Activated CD4-positive, alpha-beta memory T cell treated with anti-CD3 and anti-CD28 coated beads for 36 hours (primary cell): Measurements from ENCODE around the gene CHI3L1. TPM values are rescaled to one million over a fixed set of nuclear protein-coding genes. Genes with fewer than 3 reads are reported as not detected.

Experiments
- CTCF ChIA-PET: fragments of 350-600 bp; sonication (Branson Sonifier 250); formaldehyde crosslinking; loops from one replicate; lab custom pipeline; 2021; ENCODE audit warnings: antibody characterized with exemption, inconsistent platforms; lab: Charles Lee
- POLR2A ChIA-PET: fragments of 350-600 bp; sonication (Branson Sonifier 250); formaldehyde crosslinking; loops from one replicate; lab custom pipeline; 2021; ENCODE audit warnings: antibody characterized with exemption; lab: Charles Lee
- DNase-seq: peaks from one replicate; pipeline ENCODE4 v3.0.0-alpha.2; 2020
- H3K27ac Mint-ChIP-seq: one replicate; pipeline ENCODE4 v1.8.0; 2021; ENCODE audit warnings: mixed read lengths
- H3K27me3 Mint-ChIP-seq: one replicate; pipeline ENCODE4 v1.8.0; 2021; ENCODE audit warnings: mixed read lengths
- H3K36me3 Mint-ChIP-seq: one replicate; pipeline ENCODE4 v1.8.0; 2021; ENCODE audit warnings: mixed read lengths
- H3K4me1 Mint-ChIP-seq: one replicate; pipeline ENCODE4 v1.8.0; 2021; ENCODE audit warnings: low read depth, mixed read lengths
- H3K4me3 Mint-ChIP-seq: one replicate; pipeline ENCODE4 v1.8.0; 2021; ENCODE audit warnings: mild to moderate bottlenecking, mixed read lengths
- H3K9me3 Mint-ChIP-seq: one replicate; pipeline ENCODE4 v1.8.0; 2021; ENCODE audit warnings: mixed read lengths
- intact Hi-C: fragments of 100-400 bp; cut with micrococcal nuclease; formaldehyde crosslinking; loops from one replicate; pipeline ENCODE4 v1.15.1; 2023
- total RNA-seq, 2 experiments: library from RNA; stranded (reverse); gene quantifications; one replicate each; pipeline ENCODE4 v1.2.3, GENCODE V29; 2021

The CHI3L1 gene
- total RNA-seq, 2 experiments from 2014 or later: not detected

DNA sequence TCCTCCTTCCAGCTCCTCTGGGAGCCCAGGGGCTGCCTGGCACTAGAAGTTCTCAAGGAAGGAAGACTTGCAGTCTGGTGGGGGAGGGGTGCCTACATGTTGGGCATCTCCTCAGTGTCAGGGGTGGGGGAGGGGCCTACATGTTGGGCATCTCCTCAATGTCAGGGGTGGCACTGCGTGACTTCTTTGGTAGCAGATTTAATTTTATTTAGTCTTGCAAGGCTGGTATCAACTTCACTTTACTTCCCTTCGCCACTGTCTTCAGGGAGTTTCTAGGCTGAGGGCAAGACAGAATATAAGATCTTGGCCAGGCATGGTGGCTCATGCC lies 40.5 kb downstream of the CHI3L1 start:
- intact Hi-C loops: no loop called here
- Mint-ChIP-seq H3K4me3 (no peak overlapping the region), H3K4me1 (no peaks in the 10 kb centered on the region), H3K36me3 (no peaks in the 10 kb centered on the region), H3K9me3 (peaks cover 3% of the 10 kb centered on the region), H3K27ac (no peak overlapping the region), H3K27me3 (no peaks in the 10 kb centered on the region)
- ChIA-PET POLR2A (no interaction called here), CTCF (no interaction called here)
- DNase-seq: no peak

DNA sequence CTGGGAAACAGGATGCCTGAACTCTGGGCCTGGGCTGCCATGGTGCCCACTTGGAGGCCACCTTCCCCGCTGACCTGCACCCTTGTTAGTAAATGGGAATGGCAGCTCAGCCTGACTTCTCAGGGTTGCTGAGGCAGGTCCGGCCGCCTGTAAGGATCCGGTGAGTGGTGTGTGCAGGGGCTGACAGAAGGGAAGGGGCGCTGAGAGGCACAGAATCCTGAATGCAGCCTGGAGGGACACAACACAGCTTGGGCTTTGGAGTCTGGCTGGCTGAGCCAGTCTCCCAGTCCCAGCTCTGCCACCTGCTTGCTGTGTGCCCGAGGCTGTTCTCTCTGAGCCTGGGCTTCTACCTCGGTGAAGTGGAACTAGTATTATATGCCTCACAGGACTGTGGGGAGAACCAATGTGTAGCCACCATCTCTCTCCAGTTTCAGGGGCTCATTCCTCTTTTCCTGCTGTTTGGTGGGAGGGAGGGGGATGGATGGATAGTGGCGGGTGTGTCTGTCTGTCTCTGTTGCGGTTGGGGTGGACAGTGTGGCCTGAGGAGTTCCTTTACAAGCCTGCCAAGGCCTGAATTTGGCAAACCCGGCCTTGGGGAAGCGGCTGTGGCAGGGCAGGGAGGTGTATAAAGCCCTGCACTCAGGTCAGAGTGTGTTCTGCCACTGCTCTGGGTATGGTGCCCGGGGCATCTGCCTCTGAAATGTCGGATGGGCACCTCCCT lies 41.0 kb downstream of the CHI3L1 start:
- intact Hi-C loops: no loop called here
- Mint-ChIP-seq H3K36me3 (no peaks in the 10 kb centered on the region), H3K9me3 (peaks cover 3% of the 10 kb centered on the region), H3K27me3 (no peaks in the 10 kb centered on the region), H3K4me3 (no peak overlapping the region), H3K4me1 (no peaks in the 10 kb centered on the region), H3K27ac (no peak overlapping the region)
- no peak for DNase-seq
- CTCF ChIA-PET: no interaction called here
- POLR2A ChIA-PET: no interaction called here

DNA sequence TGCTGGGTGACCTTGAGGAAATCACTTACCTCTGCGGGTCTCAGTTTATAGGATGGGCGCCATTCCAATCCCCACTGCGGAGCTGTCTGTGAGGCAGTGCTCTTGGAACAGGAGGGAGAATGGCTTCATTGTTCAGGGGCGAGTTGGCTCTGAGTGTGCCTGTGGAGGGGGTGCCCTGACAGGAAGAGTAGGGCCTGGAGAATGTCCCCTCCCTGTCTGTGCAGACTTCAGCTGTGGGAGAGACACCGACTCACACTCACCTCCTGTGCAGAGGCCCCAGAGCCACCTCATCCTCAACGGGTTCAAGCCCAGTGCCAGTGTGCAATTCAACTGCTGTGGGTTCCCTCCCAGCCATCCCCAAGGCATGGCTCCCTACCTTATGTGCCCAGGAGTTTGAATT lies 41.8 kb downstream of the CHI3L1 start:
- CTCF ChIA-PET: no interaction called here
- Mint-ChIP-seq H3K4me3 (no peak overlapping the region), H3K27me3 (no peaks in the 10 kb centered on the region), H3K36me3 (no peaks in the 10 kb centered on the region), H3K9me3 (peaks cover 3% of the 10 kb centered on the region), H3K27ac (no peak overlapping the region), H3K4me1 (no peaks in the 10 kb centered on the region)
- DNase-seq: no peak
- POLR2A ChIA-PET: interaction anchor here (0.6 kb wide), 1 partner anchor 27 kb away, joined by 4 read pairs; no protein-coding TSS in a partner anchor
- intact Hi-C loops: no loop called here

DNA sequence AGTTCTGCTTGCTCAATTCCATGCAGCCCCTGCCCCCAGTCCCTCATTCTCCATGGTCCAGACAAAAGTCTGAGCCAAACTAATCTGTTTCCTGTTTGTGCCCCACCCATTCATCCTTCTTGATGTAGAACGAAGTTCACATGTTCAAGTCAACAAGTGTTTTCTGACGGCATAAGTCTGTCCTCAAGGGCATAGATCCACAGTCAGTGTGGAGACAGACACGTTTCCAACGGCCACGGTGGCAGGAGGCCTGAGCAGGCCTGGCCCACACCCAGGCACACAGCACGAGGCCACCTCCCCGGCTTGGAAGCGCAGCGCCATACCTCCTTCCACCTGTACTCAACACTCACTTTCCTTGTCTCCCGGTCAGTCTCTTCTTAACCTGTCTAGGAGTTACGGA lies 42.9 kb downstream of the CHI3L1 start:
- Mint-ChIP-seq H3K27me3 (no peaks in the 10 kb centered on the region), H3K36me3 (no peaks in the 10 kb centered on the region), H3K4me3 (no peak overlapping the region), H3K27ac (no peak overlapping the region), H3K4me1 (no peaks in the 10 kb centered on the region), H3K9me3 (peaks cover 3% of the 10 kb centered on the region)
- ChIA-PET CTCF (no interaction called here), POLR2A (no interaction called here)
- no peak for DNase-seq
- intact Hi-C loops: no loop called here

DNA sequence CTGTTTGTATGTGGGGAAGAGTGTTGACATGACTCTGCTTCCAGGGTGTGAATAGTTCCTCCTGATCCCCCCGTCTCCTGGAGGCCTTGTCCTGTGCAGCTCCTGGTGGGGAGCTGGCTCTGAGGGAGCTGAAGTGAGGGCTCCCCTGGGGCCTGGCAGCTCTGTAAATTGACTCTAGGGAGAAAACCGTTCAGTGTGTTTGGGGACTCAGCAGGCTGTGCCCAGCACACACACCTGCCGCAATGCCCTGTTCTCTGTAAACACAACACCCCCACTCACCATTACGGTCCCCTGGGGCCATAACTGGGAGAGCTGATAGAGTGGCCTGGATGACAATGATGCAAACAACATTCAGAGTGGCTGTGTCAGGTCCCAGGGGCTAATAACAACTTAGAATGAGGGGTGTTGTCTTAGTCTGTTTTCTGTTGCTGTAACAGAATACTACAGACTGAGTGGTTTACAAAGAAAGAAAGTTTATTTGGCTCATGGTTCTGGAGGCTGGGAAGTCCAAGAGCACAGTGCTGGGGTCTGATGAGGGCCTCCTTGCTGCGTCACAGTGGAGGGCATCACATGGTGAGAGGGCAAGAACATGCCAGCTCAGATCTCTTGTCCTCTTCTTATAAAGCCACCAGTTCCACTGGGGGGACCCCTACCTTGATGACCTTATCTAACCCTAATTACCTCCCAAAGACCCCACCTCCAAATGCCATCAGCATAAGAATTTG lies 43.7 kb downstream of the CHI3L1 start:
- H3K27me3 Mint-ChIP-seq: no peaks in the 10 kb centered on the region
- H3K9me3 Mint-ChIP-seq: peaks cover 3% of the 10 kb centered on the region
- no peaks in the 10 kb centered on the region for H3K36me3 Mint-ChIP-seq
- no peak overlapping the region for H3K27ac Mint-ChIP-seq
- DNase-seq: no peak
- ChIA-PET POLR2A (no interaction called here), CTCF (no interaction called here)
- intact Hi-C loops: no loop called here
- H3K4me3 Mint-ChIP-seq: no peak overlapping the region
- H3K4me1 Mint-ChIP-seq: no peaks in the 10 kb centered on the region

DNA sequence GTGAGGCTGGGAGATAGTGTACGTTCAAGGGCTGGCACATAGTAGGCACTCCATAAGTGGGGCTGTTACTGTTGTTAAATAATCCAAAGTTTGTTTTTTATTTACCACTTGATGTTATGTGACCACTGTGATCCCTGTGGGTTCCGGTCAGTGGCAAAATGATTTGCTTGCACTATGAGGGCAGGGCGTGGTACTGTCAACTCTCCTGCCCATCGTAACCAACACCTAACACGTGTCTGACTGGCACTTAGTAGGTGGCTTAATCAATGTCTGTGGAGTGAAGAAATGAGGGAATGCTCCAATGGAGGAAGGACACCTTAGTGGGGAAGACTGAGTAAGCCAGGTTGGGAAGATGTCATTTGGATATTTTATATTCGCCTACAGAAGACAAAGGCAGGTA lies 44.4 kb downstream of the CHI3L1 start:
- DNase-seq: no peak
- Mint-ChIP-seq H3K27me3 (peaks cover under 1% of the 10 kb centered on the region), H3K4me3 (no peak overlapping the region), H3K4me1 (no peaks in the 10 kb centered on the region), H3K9me3 (peaks cover 3% of the 10 kb centered on the region), H3K36me3 (no peaks in the 10 kb centered on the region), H3K27ac (no peak overlapping the region)
- ChIA-PET CTCF (no interaction called here), POLR2A (no interaction called here)
- intact Hi-C loops: no loop called here

DNA sequence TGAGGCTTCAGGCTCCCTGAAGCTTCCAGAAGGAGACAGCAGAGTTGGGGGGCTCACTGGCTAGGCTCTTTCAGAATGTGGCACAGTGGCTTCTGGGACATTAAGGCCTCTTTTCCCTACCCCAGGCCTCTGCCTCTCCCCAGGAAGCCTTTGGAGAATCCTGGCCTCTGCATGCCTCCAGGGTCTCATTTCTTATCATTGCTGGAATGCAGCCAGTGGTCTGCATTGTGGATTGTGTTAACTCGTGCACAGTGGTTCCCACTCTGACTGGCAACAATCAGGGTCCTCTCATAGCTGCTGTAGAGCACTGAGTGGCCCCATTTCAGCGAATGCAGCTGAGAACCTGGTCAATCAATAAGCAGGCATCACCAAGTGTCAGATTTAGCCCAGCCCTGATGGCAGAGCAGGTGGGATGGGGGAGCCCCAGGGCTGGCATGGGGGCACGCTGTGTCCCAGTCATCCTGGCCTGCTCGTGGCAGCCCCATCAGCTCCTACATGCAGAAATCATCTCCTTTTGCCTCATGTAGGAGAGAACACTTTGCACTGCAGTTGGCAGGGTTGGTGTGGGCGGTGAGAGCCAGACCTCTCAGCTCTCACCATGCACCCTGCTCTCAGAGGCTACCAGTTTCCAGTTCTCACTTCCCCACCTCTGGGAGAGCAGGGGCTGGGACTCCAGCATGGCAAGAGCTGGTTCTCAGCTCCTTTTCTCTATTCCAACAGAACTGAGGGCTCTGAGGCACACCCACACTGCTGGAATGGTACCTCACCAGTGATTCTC lies 45.6 kb downstream of the CHI3L1 start:
- CTCF ChIA-PET: interaction anchor here (1.1 to 1.2 kb wide), 2 partner anchors 75 to 102 kb away, joined by 3 to 5 read pairs; no protein-coding TSS in a partner anchor

DNA sequence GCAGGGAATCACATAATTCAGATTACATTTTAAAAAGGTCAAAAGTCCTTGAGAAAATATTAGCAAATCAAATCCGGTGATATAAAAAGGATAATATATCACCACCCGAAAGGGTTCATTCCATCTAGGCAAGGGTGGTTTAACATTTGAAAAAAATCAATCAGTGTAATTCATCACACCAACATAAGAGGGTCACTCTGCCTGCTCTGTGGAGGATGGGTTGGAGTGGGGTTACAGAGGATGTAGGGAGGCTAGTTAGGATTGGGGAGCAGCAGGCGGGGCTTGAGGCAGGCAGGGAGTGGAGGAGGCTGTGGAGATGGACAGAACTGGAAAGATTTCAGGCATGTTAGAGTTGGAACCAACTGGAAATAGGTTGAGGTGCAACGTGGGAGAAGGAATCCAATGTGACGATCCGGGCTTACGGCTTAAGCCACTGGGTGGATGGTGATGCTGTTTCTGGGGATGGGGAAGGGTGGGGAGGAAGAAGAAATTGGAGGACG lies 46.5 kb downstream of the CHI3L1 start:
- peaks cover 4% of the 10 kb centered on the region for H3K27me3 Mint-ChIP-seq
- no peak for DNase-seq
- H3K9me3 Mint-ChIP-seq: peaks cover 3% of the 10 kb centered on the region
- H3K4me1 Mint-ChIP-seq: peaks cover 5% of the 10 kb centered on the region
- H3K27ac Mint-ChIP-seq: no peak overlapping the region
- no peak overlapping the region for H3K4me3 Mint-ChIP-seq
- ChIA-PET CTCF (no interaction called here), POLR2A (no interaction called here)
- intact Hi-C loops: no loop called here
- no peaks in the 10 kb centered on the region for H3K36me3 Mint-ChIP-seq

More for the DNA sequence above, 45.6 kb downstream of the CHI3L1 start:
- Mint-ChIP-seq H3K36me3 (no peaks in the 10 kb centered on the region), H3K4me1 (peaks cover 3% of the 10 kb centered on the region), H3K27me3 (peaks cover 4% of the 10 kb centered on the region), H3K4me3 (no peak overlapping the region), H3K9me3 (peaks cover 3% of the 10 kb centered on the region), H3K27ac (no peak overlapping the region)
- POLR2A ChIA-PET: no interaction called here
- intact Hi-C loops: no loop called here
- DNase-seq: no peak

DNA sequence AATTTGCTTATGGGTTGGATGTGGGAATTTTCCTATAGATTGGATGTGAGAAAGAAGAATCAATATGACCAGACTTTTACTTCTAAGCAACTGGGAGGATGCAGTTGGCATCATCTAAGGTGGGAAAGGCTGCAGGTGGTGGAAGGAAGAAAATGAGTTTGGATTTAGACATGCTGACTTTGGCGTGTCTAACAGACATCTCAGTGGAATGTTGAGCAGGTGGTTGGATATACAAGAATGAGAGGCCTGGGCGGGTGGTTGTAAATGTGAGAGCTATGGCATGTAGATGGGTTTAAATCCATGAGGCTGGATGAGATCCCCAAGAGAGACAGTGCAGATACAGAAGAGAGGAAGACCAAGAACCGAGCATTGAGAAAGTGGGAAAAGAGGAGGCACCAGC lies 48.4 kb downstream of the CHI3L1 start:
- Mint-ChIP-seq H3K36me3 (no peaks in the 10 kb centered on the region), H3K27me3 (peaks cover 4% of the 10 kb centered on the region), H3K4me1 (peaks cover 5% of the 10 kb centered on the region), H3K27ac (no peak overlapping the region), H3K4me3 (no peak overlapping the region), H3K9me3 (no peaks in the 10 kb centered on the region)
- POLR2A ChIA-PET: no interaction called here
- no peak for DNase-seq
- intact Hi-C loops: no loop called here
- CTCF ChIA-PET: no interaction called here

DNA sequence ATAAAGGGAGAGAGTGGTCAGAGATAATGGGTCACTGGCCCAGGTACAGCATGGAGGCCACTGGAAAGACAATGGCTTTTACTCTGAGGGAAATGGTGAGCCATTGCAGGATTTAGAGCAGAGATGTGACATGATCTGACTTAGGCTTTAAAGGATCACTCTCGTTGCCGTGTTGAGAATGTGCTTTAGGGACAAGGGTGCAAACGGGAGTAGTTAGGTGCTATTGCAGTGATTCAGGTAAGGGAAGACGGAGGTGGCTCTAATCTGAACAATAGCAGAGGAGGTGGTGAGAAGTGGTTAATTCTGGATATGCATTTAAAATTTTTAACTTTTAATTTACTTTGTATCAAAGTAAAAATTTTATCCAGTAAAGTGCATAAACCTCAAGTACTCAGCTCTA lies 49.2 kb downstream of the CHI3L1 start:
- Mint-ChIP-seq H3K4me1 (peaks cover 5% of the 10 kb centered on the region), H3K36me3 (no peaks in the 10 kb centered on the region), H3K4me3 (no peak overlapping the region), H3K27me3 (peaks cover 4% of the 10 kb centered on the region), H3K9me3 (no peaks in the 10 kb centered on the region), H3K27ac (no peak overlapping the region)
- ChIA-PET CTCF (no interaction called here), POLR2A (no interaction called here)
- intact Hi-C loops: no loop called here
- no peak for DNase-seq

DNA sequence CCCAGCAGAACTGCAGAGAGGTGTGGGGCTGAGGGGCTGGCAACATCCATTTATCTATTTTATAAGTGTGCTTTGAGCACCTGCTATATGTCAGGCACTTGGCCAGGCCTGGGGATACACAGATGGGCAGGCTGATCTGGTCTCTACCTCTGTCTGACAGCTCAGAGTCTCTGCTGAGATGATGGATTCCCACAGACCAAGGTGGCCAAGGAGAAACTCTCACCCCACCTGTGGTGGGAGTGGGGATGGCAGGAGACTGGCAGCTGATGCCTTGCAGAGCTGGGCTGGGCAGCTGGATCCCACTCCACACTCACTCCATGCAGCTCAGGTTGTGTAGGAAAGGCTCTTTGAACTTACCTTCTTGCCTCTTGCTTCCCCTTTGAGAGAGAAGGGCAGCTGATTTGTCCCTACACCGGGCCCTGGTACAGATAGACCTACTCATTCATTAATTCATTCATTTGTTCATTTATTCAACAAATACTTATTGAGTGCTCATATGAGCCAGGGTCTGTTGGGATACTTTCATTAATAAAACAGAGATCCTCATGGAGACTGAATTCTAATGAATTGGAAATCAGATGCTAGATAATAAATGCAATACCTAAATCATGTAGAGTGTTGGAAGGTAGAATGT lies 50.0 kb downstream of the CHI3L1 start:
- H3K36me3 Mint-ChIP-seq: no peaks in the 10 kb centered on the region
- no peaks in the 10 kb centered on the region for H3K9me3 Mint-ChIP-seq
- intact Hi-C loops: no loop called here
- no peak overlapping the region for H3K27ac Mint-ChIP-seq
- CTCF ChIA-PET: no interaction called here
- peaks cover 5% of the 10 kb centered on the region for H3K4me1 Mint-ChIP-seq
- no peak overlapping the region for H3K4me3 Mint-ChIP-seq
- DNase-seq: no peak
- POLR2A ChIA-PET: no interaction called here
- H3K27me3 Mint-ChIP-seq: peaks cover 4% of the 10 kb centered on the region
